ENCODE measurements around the gene MSMB. TPM values are rescaled to one million over a fixed set of nuclear protein-coding genes. Genes with fewer than 3 reads are reported as not detected.

MSMB gene, protein sequence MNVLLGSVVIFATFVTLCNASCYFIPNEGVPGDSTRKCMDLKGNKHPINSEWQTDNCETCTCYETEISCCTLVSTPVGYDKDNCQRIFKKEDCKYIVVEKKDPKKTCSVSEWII
- total RNA-seq: not detected in 2 replicates

DNA sequence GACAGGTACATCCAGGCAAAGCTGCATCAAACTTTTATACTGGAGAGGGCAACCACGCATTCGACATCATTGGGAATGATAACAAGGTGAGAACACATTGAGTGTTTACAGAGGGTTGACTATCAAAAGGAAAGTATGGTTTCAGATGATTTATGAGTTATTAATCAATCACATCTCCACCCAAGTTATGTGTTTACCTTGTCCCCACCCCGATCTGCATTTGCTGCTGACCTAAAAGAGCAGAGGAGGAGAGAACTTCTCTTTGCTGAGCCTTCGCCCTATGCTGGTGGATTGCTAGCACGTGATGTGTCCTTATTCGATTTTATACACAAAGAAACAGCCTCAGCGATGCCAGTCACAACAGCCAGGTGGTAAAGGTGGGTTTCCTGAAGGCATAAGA is at the start of gene MSMB:
MSMB (minus strand) TSS at position 9 of the 400 bp plus-strand sequence. CDS start 32 bp downstream, outside the sequence.

DNA sequence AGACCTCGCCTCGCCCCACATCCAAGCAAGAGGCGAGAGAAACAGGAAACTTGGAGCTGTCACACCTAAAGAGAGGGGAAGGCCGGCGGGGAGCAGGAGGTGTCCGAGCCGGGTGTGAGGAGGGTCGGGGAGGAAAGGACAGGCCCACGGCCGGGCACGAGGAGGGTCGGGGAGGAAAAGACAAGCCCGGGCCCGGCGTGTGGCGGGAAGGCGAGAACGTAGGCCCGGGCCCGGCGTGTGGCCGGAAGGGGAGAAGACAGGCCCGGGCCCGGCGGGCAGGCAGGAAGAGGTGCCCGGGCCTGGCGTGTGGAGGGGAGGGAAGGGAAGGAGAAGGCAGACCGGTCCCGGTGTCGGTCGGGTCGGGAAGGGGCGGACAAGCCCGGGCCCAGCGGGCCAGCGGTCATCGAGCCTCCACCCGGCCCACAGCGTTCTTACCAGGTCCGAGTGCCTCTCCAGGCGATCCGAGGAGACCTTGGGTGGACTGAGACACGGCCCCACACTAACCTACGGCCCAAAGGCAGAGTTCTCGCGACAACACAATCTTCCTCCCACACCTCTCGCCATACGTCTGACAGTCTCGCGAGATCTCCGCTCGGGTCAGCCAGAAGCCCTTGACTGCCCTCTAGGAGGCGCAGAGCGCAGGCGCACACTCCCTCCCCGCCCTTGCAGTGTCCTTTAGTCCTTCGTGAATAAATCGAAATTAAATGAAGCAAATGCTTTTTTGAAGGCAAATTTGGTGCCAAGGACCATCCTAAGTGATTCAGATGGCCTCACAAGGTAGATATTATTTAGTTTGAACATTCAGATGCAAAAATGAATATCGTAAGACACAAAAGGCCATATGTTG is 15.8 kb downstream of the MSMB start, which contains the start of gene NCOA4:
NCOA4 (minus strand) TSS at position 533 of the 847 bp plus-strand sequence. CDS start 13,943 bp downstream, outside the sequence.

Other genes starting within 250 kb of the MSMB start
- gene AGAP4, start 198.8 kb downstream of the MSMB start, total RNA-seq: 1.3 and 2.7 TPM in 2 replicates
- gene TIMM23, start 73.8 kb downstream of the MSMB start, total RNA-seq: 70.1 and 74.0 TPM in 2 replicates
- 172 and 182 TPM in 2 replicates for gene NCOA4, start 15.6 kb downstream of the MSMB start, total RNA-seq
- not detected in 2 replicates for gene ANTXRL, start 240.7 kb upstream of the MSMB start, total RNA-seq